Limb (tissue), 2 donors: ENCODE data around the gene CD209.

ENCODE experiments used
- DNase-seq, 2 donors: peaks; one replicate each; pipeline ENCODE4 v3.0.0-alpha.2; 2016; ENCODE audit errors: extremely low spot score in 2 of 2

The CD209 gene

DNA sequence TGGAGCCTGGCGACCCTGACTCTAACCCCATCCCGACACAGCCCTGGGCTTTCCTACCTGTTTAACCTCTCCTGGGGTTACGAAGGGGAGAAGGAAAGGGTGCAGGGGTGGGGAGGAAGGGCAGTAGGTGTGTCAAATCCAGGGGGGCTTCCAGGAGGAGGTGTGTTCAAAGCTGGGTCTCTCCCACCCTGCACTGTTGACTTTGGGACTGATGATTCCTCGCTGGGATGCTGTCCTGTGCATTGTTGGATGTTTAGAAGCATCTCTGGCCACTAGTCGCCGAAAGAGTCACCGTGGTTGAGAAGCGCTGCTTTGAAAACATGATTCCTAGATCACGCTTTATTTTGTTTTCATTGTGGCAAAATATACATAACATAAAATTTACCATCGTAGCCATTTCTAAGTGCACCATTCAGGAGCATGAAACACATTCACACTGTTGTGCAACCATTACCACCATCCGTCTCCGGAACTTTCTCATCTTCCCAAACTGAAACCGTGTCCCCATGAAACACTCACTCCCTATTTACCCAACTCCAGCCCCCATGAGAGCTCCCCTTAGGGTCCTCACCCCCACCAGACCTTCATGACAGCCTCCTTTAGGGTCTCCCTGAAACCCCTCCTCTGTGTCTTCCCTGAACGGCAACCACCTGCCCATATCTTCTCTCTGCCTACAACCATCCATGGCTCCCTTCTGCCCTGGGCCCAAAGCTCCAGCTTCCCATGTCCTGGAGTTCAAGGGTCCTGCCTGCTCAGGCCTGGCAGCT lies 41.0 kb downstream of the CD209 start:
- DNase-seq, result no peak

DNA sequence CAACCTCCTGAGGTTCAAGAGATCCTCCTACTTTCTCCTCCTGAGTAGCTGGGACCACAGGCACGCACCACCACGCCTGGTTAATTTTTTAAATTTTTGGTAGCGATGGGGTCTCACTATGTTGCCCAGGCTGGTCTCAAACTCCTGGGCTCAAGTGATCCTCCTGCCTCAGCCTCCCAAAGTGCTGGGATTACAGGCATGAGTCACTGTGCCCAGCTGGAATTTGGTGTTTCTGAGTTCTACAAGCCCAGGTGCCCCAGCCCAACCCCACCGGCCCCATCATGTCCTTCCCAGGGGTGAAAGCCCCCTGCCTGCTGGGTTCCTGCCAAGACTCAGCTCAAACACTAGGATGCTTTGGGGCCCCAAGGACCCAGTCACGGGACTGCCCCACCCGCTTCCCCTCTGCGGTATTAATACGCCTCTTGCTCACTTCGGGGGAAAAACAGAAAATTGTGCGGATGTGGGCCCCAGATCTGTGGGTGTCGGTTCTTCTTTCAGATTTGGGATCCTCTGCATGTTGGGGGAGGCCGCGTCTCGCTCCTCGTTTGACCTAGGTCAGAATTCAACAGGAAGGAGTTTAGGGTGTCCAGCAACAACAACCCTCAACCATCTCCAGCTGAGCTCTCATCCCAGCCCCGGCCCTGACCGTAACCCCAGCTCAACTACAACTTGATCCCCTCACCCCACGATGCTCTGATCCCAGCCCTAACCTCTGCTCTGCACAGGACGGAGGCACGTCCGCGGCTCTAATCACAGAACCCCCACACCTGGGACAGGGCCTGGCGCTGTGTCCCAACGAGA lies 41.7 kb downstream of the CD209 start:
- no peak for DNase-seq

DNA sequence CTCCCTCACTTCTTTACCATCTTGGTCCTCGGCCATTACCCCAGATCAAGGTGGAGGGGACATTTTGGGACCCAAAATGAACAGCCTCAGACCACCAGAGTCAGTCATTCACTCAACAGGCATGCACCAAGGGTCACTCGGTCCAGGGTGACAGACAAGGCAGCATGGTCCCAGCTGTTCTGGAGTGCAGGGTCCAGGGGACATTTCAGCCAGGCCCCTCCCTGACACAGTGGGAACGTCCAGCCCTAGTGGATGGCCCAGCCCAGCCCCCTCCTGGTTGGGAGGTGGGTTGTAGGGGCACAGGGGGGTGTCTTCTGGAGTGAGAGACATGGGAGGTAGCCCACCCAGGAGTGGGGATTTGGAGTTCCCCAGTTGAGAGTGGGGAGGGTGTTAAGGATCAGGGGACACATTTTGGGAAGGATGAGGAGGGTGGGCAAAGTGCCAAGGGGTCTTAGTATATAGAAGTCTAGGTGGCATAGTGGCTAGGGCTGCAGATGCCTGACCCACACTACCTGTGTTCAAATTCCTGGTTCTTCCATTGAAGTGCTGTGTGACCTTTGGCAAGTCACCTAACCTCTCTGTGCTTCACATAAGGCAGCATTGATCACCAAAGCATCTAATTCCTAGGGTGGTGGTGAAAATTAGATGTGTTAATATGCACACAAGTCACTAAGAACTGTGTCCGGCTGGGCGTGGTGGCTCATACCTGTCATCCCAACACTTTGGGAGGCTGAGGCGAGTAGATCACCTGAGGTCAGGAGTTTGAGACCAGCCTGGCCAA lies 42.9 kb downstream of the CD209 start:
- no peak for DNase-seq

DNA sequence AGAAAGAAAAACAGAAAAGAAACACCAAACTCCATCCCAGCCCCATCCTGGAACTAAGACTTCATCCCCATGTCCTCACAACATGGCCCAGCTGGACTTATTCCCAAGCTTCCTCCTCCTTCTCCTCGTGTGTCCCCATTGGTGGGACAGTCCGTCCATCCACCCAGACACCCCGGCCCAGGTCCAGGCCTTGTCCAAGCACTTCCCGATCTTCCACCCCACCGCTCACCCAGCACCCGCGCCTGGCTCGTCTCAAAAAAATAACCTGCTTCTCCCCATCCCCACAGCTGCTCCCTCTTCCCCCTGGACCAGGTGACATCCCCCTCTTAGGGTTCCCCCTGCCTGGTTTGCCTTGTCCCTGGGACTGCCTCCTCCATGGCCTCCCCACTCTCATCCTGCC lies 44.0 kb downstream of the CD209 start:
- DNase-seq, result no peak

DNA sequence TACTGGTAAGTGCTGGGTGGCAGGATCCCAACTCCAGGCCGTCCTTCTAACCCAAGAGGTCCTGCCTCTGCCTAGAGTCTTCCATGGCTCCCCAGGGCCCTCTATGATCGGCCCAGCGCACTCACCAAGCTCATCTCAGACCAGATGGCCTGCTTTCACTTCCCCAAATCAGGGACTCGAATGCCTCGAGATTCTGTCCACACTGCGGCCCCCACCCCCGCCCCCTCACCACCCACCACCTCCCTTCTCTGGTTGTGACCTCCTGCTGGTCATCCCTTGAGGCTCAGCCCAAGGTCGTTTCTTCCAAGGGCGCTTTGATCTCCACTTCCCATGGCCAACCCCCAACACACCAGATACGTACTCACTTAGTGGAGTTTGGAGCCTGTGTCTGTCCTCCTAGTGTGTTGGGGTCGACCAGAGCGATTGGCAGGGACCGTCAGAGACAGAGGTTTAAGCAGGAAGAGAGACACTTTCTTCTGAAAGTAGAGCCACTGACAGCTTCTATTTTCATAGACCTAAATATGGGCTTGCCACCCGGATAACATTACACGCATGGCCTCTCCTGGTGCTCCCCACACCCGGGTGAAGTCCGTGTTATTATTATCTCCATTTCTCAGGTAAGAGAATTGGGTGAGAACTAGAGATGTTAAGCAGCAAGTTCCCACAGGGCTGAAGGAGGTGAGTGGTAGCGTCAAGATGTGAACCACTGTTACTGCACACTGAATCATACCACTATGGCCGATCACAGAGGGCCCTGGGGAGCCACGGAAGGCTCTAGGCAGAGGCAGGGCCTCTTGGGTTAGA lies 45.5 kb downstream of the CD209 start, which contains the start of gene FCER2:
TSS of gene FCER2 (minus strand) at position 478 of the 804 bp plus-strand sequence. CDS start 2,371 bp downstream, outside the sequence.
- no peak for DNase-seq

DNA sequence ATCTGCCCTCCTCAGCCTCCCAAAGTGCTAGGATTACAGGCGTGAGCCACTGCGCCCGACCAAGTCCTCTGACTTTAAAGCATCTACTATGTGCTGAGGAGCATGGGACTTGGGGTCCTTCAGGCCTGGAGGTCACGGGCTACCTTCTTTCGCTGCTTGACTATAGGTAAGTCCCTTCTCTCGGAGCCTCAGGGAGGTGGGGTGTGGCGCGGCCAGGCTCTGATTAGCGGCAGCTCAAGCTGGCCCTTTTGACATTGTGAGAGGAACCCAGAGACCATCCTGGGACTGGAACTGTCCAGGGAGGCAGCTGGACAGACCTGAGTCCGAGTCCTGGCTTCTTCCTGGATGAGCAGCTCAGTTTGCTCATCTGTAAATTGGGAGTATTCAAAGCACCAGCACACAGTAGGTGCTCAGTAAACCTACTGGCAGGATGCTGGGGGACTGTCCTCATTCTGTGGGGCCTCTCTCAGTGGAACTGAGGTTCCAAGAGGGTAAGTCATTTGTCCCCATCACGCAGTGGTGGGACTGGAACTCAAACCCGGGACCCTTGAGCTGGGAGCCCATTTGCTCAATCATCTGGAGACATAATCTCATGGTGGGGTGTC lies 46.2 kb downstream of the CD209 start:
- DNase-seq, result no peak

DNA sequence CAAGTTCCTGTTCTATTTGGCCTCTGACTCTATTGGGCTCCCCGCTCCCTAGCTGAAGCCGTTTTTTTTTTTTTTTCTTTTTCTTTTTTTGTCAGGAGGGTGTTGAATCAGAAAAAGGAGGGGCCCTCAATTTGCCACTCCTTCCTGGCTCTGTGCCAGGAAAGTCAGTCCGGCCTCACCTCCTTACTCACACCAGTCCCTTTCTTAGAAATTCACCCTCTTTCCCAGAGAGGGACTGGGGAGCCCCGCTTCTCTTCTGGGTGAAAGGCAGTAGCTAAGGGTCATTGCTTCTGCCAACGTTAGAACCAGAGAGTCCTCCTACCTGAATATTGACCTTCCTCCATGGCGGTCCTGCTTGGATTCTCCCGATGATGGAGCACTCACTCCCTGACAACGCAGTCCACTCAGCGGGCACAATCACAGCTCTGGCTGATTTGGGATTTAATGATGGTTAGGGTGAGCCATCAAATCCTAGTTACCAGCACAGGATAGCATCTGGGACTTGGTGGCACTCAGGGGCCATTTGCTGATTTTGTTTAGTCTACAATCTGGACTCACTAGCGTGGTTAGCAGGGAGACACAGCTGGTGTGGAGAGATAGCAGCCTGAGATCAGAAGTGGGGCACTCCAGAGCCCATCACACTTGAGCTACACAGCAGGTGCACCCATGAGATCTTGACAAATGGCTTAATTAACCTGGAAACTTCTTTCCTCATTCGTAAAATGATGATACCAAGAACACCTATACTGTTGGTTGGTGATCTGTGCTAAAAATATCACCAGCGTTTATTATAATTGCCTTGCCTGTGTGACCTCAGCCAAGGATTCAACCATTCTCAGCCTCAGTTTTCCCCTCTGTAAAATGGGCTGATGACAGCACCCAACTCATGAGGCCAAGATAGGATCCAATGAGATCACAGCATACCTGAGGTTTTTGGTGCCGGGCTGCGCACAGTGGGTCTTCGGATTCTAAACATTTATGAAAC lies 47.6 kb downstream of the CD209 start:
- no peak for DNase-seq

DNA sequence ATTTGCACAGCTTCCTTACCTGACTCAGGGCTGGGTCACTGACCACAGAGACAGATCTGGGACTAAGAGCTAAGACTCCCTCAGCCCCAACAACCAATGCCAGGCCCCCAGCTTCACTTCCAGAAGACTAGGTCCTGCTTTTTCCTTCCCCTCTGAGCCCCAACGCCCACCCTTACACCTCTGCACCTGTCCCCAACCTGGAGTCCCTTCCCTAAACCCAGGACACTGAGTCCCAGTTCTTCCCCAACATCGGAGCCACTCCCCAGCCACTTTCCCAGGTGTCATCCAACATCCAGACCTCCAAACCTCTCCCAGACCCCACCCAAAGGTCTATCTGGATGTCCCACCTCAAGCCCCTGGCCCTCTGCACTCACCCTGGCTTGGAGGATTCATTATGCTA lies 48.3 kb downstream of the CD209 start:
- DNase-seq, result no peak

DNA sequence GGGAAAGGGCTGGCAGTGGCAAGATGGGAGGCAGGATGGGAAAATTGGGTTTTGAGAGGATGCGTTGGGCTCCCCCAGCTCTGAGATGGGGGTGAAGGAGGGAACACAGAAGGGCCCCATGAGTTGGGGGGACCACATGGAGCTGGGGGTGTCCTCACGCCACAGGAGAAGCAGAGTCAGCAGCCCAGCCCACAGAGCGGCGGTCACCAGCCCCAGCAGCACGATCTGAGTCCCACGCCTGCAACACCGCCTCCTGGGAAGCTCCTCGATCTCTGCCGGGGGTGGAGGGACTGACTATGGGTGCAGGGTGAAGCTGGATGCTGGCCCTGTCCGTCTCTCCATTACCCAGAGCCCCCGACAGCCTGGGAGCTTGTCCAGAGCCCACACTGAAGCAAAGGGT lies 48.8 kb downstream of the CD209 start:
- no peak for DNase-seq

DNA sequence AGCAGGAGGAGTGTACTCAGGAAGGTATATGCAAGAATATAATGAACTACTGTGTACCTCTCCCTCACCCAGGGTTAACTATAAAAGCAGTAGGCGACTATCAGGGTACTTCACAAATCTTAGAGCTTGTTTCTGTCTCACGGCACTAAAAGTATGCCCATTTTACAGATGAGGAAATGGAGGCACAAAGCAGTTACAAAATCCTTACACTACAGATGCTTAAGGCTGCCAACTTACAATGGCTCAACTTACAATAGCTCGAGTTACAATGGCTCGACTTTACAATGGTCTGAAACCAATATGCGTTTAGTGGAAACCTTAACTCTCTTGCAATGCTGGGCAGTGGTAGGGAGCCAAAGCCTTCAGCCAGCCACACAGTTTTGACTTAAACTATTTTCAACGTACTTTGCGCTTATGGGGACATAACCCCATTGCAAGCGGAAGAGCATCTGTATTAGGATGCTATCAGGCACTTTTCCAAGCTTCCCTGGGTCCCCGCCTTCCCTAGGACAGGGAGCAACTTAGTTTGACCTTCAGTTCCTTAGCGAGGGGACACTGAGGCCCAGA lies 49.5 kb downstream of the CD209 start:
- DNase-seq, result no peak

DNA sequence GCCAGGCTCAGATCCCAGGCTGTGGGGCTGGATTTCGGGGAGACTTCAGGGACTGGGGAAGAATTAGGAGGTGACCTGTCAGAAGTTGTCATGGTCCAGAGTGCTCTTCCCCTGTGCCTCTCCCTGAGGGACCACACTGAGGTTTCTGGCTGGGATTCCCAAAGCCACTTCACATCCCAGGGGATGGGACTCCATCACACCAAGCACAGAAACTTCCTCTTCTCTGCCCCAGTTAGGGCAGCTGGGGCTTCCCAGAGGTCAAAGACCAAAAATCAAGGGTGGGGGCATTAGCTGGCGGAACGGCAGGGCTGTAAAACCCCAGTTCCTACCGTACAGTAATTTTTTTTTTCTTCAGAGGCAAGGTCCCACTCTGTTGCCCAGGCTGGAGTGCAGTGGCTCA lies 52.8 kb downstream of the CD209 start:
- DNase-seq, result no peak

DNA sequence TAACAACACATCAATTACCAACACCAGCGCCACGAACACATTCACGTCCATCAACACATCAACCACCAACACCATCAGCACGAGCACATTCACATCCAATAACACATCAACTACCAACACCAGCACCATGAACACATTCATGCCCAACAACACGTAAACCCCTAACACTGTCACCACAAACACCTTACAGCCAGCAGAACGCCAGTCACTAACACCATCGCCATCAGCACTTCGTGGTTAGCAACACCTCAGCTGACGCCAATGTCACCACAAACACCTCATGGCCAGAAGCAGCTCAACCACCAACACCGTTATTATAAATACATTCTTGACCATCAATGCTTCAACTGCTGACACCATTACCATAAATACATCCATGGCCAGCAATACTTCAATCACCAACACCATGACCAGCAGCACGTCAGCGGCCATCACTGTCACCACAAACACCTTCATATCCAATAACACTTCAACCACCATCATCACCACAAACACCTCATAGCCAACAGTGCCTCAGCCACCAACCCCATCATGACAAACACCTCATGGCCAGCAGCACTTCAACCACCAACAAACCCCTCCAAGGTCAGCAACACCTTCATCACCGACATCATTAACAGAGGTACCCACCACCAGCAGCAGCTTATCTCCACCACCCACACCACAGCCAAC lies 54.8 kb downstream of the CD209 start:
- no peak for DNase-seq

DNA sequence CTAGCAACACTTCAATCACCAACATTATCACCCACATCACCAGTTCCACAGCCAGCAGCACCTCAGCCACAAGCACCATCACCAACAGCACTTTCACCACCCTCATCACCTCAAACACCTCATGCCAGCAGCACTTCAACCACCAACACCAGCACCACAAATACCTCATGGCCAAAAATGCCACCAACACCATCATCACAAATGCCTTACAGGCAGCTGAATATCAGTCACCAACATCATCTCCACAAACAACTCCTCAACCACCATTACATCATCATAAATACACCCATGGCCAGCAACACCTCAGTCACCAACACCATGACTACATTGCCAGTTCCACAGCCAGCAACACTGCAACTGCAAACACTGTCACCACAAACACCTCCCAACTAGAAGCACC lies 55.8 kb downstream of the CD209 start:
- no peak for DNase-seq

DNA sequence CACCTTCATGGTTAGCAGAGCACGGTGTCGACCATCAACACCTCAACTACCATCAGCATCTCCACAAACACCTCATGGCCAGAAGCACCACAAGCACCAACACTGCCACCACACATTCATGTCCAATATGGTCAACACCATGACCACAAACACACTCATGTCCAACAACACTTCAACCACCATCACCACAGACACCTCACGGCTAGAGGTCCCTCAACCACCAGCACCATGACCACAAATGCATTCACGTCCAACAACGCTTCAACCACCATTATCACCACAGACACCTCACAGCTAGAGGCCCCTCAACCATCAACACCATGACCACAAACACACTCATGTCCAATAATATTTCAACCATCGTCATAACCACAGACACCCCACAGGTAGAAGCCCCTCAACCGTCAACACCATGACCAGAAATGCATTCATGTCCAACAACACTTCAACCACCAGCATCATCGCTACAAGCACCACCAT lies 56.5 kb downstream of the CD209 start:
- DNase-seq, result no peak
